ENCODE measurements around the gene YWHAE. TPM values are rescaled to one million over a fixed set of nuclear protein-coding genes. Genes with fewer than 3 reads are reported as not detected.
A peak's percentile ranks its signal among the peaks of the same experiment; 100 is the strongest.

The YWHAE gene
- total RNA-seq, 1 donor from 2014 or later = 393 TPM

DNA sequence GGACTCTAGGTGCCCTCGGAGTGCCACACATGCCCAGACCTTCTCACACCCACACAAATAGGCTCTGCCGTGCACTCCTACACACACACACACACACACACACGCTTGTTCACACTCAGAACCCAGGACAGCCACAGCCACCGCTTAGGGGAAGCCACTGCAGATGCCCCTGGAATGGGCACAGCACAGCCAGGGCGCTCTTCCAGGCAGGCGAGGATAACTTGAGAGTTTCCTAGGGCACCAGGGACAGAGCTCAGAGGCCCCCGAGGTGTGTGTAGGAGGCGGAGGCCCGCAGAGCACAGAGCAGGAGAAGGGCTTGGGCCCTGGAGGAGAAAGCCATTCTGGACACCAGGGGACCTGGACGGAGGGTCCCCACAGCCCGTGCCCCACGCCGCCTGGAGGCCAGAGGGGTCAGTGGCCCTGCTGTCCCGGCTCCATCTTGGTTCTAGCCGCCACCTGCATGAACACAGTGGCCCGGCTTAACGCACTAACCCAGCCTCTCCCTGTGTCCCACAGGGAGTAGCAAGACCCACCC is 99.6 kb downstream of the YWHAE start:
- intact Hi-C loops (cut with DNase I) = no loop called here
- ATAC-seq = no peak
- TF ChIP-seq, protein P1, sequence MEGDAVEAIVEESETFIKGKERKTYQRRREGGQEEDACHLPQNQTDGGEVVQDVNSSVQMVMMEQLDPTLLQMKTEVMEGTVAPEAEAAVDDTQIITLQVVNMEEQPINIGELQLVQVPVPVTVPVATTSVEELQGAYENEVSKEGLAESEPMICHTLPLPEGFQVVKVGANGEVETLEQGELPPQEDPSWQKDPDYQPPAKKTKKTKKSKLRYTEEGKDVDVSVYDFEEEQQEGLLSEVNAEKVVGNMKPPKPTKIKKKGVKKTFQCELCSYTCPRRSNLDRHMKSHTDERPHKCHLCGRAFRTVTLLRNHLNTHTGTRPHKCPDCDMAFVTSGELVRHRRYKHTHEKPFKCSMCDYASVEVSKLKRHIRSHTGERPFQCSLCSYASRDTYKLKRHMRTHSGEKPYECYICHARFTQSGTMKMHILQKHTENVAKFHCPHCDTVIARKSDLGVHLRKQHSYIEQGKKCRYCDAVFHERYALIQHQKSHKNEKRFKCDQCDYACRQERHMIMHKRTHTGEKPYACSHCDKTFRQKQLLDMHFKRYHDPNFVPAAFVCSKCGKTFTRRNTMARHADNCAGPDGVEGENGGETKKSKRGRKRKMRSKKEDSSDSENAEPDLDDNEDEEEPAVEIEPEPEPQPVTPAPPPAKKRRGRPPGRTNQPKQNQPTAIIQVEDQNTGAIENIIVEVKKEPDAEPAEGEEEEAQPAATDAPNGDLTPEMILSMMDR (IDR thresholded peaks at IDR 0.05) = no peak
- Histone ChIP-seq H3K4me3 (no peak overlapping the region), H3K9me3 (no peaks in the 10 kb centered on the region), H3K27ac (no peak overlapping the region), H3K27me3 (peaks cover 14% of the 10 kb centered on the region), H3K4me1 (no peaks in the 10 kb centered on the region), H3K36me3 (no peaks in the 10 kb centered on the region)
- DNase-seq = no peak

DNA sequence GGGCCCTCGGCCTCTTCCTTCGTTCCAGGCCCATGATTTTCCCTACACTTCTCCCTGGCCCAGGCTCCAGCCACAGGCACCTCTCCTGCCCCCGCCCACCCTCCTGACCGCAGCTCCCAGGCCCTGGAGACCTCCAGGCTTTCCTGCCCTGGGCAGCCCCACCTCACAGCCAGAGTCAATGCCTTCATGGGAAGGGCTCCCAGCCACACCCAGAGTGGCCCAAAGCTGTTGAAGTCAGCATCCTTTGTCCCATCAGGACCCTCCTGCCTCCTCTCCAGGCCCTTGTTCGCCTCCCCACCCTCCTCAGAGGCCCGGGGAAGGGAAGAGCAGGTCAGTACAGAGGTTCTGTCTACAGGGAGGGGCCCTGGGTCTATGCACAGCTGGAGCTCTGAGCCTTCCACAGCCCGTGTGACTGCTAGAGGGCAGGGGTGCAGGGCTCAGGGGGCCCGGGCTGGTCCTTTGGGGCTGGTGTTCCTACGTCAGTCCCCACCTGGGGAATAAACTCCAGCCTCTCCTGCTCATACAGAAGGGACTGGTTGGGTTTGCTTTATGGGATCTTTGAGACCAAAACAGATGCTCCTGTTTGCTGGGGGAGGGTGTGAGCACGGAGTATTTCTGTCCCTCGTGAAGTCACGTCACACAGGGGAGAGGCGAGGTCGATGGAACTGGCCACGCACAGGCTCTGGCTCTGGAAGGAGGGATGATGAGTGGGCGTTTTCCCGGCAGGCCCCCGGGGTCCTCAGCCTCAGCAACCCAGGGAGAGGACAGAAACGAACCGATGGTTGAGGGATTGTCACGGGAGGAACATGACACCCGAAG is 100.3 kb downstream of the YWHAE start:
- DNase-seq (no peak), ATAC-seq (no peak)
- Histone ChIP-seq H3K4me1 (no peaks in the 10 kb centered on the region), H3K36me3 (no peaks in the 10 kb centered on the region), H3K27ac (no peak overlapping the region), H3K9me3 (no peaks in the 10 kb centered on the region), H3K27me3 (peaks cover 14% of the 10 kb centered on the region), H3K4me3 (no peak overlapping the region)
- intact Hi-C loops (cut with DNase I) = no loop called here
- TF ChIP-seq, protein P1 (IDR thresholded peaks at IDR 0.05) = no peak

DNA sequence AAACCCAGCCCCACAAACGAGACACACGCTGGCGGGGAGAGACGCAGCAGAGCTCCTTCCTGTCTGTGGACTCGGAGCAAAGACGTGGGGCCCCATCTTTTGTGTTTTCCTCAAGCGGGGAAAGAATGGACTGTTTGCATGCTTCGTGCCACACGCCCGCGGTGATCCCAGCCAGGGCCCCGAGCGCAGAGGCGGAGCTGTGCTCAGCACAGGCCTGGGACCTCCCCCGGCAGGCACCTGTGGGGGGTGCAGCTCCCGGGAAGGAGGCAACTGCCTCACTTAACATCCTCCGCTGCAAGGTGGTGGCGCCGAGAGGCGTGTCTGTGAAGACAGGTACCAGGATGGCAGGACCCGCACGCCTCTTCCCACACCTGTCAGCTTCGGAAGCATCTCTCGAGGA is 101.4 kb downstream of the YWHAE start:
- H3K27me3 ChIP-seq = peaks cover 14% of the 10 kb centered on the region

More for the DNA sequence above, 101.4 kb downstream of the YWHAE start:
- Histone ChIP-seq H3K36me3 (no peaks in the 10 kb centered on the region), H3K9me3 (no peaks in the 10 kb centered on the region), H3K4me1 (no peaks in the 10 kb centered on the region), H3K27ac (no peak overlapping the region), H3K4me3 (no peak overlapping the region)
- intact Hi-C loops (cut with DNase I) = no loop called here
- TF ChIP-seq, protein P1 (IDR thresholded peaks at IDR 0.05) = no peak
- ATAC-seq = peak; percentile 38
- DNase-seq = peak; percentile 70

Other genes starting within 250 kb of the YWHAE start
- gene ABR, start 220.2 kb downstream of the YWHAE start, total RNA-seq = 185 TPM
- gene BHLHA9, start 129.8 kb downstream of the YWHAE start, total RNA-seq = not detected
- gene TRARG1, start 120.6 kb downstream of the YWHAE start, total RNA-seq = not detected
- 81.3 TPM for gene CRK, start 56.0 kb upstream of the YWHAE start, total RNA-seq
- gene MYO1C, start 92.5 kb upstream of the YWHAE start, total RNA-seq = 322 TPM
- 69.8 TPM for gene INPP5K, start 116.4 kb upstream of the YWHAE start, total RNA-seq
- gene PITPNA, start 162.6 kb upstream of the YWHAE start, total RNA-seq = 81.9 TPM
- gene SLC43A2, start 228.6 kb upstream of the YWHAE start, total RNA-seq = 39.9 TPM
- 48.5 TPM for gene SCARF1, start 245.5 kb upstream of the YWHAE start, total RNA-seq
- 39.5 TPM for gene RILP, start 249.6 kb upstream of the YWHAE start, total RNA-seq